ENCODE data around the gene SREK1.
"Not testable (repeated sequence)": the region's sequence is repeated elsewhere in the genome, so short reads cannot be mapped to it uniquely, and the experiment has no call there.

- not testable (repeated sequence) for TF ChIP-seq CTCF, POLR2A (IDR thresholded peaks at IDR 0.05)
These were observed 7.2 kb upstream of the SREK1 start for GRCh38 chr5:66136944-66137343.
